Measurements from ENCODE around the gene DDX25.

DNA sequence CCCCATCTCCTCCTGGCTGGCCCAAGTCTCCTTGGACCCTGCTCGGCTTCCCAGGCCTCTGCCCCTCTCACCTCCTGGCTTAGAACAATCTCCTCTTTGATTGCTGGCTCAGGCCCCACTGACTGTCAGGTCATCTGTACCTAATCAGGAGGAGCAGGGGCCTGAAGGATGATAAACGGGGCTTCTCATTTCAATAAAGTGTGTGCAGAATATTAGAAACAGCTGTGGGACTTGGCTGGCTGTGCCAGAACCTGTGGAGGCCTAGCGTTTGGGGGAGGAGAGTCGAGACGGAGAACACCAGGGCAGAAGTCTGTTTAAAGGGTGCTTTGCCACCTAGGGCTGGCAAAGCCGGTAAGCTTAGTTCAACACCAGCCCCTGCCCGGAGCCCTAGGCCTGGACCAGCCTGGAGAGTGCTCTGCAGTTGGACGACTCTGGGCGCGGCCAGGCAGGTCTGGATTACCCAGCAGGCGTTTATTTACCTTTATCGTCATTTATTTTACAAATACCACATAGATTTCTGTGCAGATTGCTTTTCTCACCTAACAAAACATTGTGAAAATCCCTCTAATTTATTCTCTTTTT lies 31.4 kb downstream of the DDX25 start:
- TF ChIP-seq, protein P1, sequence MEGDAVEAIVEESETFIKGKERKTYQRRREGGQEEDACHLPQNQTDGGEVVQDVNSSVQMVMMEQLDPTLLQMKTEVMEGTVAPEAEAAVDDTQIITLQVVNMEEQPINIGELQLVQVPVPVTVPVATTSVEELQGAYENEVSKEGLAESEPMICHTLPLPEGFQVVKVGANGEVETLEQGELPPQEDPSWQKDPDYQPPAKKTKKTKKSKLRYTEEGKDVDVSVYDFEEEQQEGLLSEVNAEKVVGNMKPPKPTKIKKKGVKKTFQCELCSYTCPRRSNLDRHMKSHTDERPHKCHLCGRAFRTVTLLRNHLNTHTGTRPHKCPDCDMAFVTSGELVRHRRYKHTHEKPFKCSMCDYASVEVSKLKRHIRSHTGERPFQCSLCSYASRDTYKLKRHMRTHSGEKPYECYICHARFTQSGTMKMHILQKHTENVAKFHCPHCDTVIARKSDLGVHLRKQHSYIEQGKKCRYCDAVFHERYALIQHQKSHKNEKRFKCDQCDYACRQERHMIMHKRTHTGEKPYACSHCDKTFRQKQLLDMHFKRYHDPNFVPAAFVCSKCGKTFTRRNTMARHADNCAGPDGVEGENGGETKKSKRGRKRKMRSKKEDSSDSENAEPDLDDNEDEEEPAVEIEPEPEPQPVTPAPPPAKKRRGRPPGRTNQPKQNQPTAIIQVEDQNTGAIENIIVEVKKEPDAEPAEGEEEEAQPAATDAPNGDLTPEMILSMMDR (IDR thresholded peaks at IDR 0.05 in 4 of 5, conservative IDR thresholded peaks at IDR 0.05 in 1 of 5), result no peak
- TF ChIP-seq POLR2A (IDR thresholded peaks at IDR 0.05), result no peak
